Fibroblast of lung (primary cell): ENCODE results near the gene CDC16. TPM values are rescaled to one million over a fixed set of nuclear protein-coding genes. Genes with fewer than 3 reads are reported as not detected.

Experiments
- DNase-seq, 2 donors: peaks; one replicate each; pipeline versions ENCODE4 v3.0.0 to v3.0.0-alpha.2; 2010; ENCODE audit warnings: low read depth in 2 of 2
- H2AFZ ChIP-seq: 2 replicates; pipeline ENCODE4 v1.5.1; 2012; ENCODE audit warnings: low read length, control low read depth, inconsistent platforms
- H3K27ac ChIP-seq: 2 replicates; pipeline ENCODE4 v1.5.1; 2011; ENCODE audit warnings: low read length, control low read depth; ENCODE audit not compliant: insufficient read depth
- H3K27me3 ChIP-seq: 2 replicates; pipeline ENCODE4 v1.5.1; 2011; ENCODE audit warnings: mild to moderate bottlenecking, low read length; ENCODE audit not compliant: control insufficient read depth, insufficient read depth
- H3K36me3 ChIP-seq: 2 replicates; pipeline ENCODE4 v1.5.1; 2011; ENCODE audit warnings: low read length; ENCODE audit not compliant: control insufficient read depth, insufficient read depth
- H3K4me1 ChIP-seq: 2 replicates; pipeline ENCODE4 v1.5.1; 2011; ENCODE audit warnings: low read length; ENCODE audit not compliant: control insufficient read depth, insufficient read depth; ENCODE audit errors: extremely low read depth
- H3K4me2 ChIP-seq: 2 replicates; pipeline ENCODE4 v1.5.1; 2011; ENCODE audit warnings: low read length, control low read depth; ENCODE audit not compliant: insufficient read depth; ENCODE audit errors: extremely low read depth
- H3K4me3 ChIP-seq, 4 experiments: fragments of 200-600 bp in 1 of 4; sonication (generic) in 1 of 4; replicated peaks in 1 of 4; 2 replicates each; pipeline ENCODE4 v1.5.1; 2011 to 2016; ENCODE audit warnings: low read length in 4 of 4, low read depth in 3 of 4, mild to moderate bottlenecking in 3 of 4, control low read depth in 2 of 4, inconsistent platforms in 1 of 4, mixed read lengths in 1 of 4; ENCODE audit not compliant: insufficient read depth in 1 of 4; ENCODE audit errors: control extremely low read depth in 1 of 4
- H3K79me2 ChIP-seq: 2 replicates; pipeline ENCODE4 v1.5.1; 2012; ENCODE audit warnings: mild to moderate bottlenecking, low read length, inconsistent platforms; ENCODE audit not compliant: control insufficient read depth, insufficient read depth
- H3K9ac ChIP-seq: 2 replicates; pipeline ENCODE4 v1.5.1; 2011; ENCODE audit warnings: mild to moderate bottlenecking, low read length, control low read depth; ENCODE audit not compliant: insufficient read depth
- H3K9me3 ChIP-seq: 2 replicates; pipeline ENCODE4 v1.5.1; 2012; ENCODE audit warnings: low read depth, low read length; ENCODE audit not compliant: control insufficient read depth, insufficient read depth
- H4K20me1 ChIP-seq: 2 replicates; pipeline ENCODE4 v1.5.1; 2011; ENCODE audit warnings: low read length; ENCODE audit not compliant: control insufficient read depth, insufficient read depth; ENCODE audit errors: extremely low read depth
- CTCF ChIP-seq, 2 donors: IDR thresholded peaks in 1 of 2; conservative IDR thresholded peaks in 1 of 2; 1 replicate in 1 of 2; 2 replicates in 1 of 2; pipeline ENCODE4 v1.5.1; 2011 to 2012; ENCODE audit warnings: low read length in 2 of 2, control low read depth in 1 of 2, inconsistent platforms in 1 of 2, low read depth in 1 of 2, mild to moderate bottlenecking in 1 of 2
- EZH2 ChIP-seq: IDR thresholded peaks from 2 replicates; pipeline ENCODE4 v1.5.1; 2012; ENCODE audit warnings: low read length, control low read depth, mild to moderate bottlenecking; ENCODE audit errors: missing control alignments
- polyA plus RNA-seq, 2 donors: library from polyadenylated mRNA; depleted of rRNA in 1 of 2; stranded (reverse) in 1 of 2; unstranded in 1 of 2; fragments of >200 nt; gene quantifications; 2 replicates each; pipeline ENCODE4 v1.2.1, GENCODE V29; 2011 to 2012; ENCODE audit warnings: missing spikeins in 1 of 2
- total RNA-seq: library from RNA; depleted of rRNA; stranded (reverse); fragments of >200 nt; gene quantifications from 2 replicates; pipeline ENCODE4 v1.2.1, GENCODE V29; 2014

CDC16 gene
- total and polyA plus RNA-seq, 2 donors (not counting 1 experiment from before 2014, with no cell fraction given), result 52.2 to 101 TPM

DNA sequence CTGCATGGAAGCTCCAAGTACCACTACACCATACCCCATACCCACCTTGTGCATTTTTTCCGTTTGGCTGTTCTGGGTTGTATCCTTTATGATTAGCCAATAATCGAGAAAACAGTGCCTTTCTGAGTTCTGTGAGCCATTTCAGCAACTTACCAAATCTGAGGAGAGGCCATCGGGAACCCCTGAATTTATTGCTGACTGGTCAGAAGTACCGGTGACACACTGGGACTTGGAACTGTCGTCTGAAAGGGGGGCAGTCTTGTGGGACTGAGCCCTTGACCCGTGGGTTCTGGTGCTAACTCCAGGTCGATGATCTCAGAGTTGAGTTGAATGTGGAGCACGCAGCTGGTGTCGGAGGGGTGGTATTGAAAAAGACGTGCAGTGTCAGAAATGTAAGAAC, 61.8 kb downstream of the CDC16 start:
- Histone ChIP-seq H3K27ac (no peak overlapping the region), H3K4me1 (no peaks in the 10 kb centered on the region), H3K36me3 (peaks cover 15% of the 10 kb centered on the region), H2AFZ (no peak overlapping the region), H3K4me3 (no peak overlapping the region), H3K9ac (no peak overlapping the region), H4K20me1 (no peaks in the 10 kb centered on the region), H3K27me3 (no peaks in the 10 kb centered on the region), H3K4me2 (no peak overlapping the region), H3K79me2 (peaks cover 5% of the 10 kb centered on the region), H3K9me3 (no peaks in the 10 kb centered on the region)
- TF ChIP-seq CTCF (conservative IDR thresholded peaks at IDR 0.05 in 1 of 2, IDR thresholded peaks at IDR 0.05 in 1 of 2; ENCODE audit: low read depth in 1 of 2, low read length in 2 of 2) (no peak), EZH2 (no peak)
- no peak for DNase-seq

GRCh38 chr13:114296902-114297301, 62.2 kb downstream of the CDC16 start:
- peaks cover 5% of the 10 kb centered on the region for H3K79me2 ChIP-seq
- DNase-seq, result no peak
- no peak overlapping the region for H3K4me2 ChIP-seq
- H2AFZ ChIP-seq, result no peak overlapping the region
- no peak overlapping the region for H3K27ac ChIP-seq
- H3K9ac ChIP-seq, result no peak overlapping the region
- H4K20me1 ChIP-seq, result no peaks in the 10 kb centered on the region
- no peaks in the 10 kb centered on the region for H3K9me3 ChIP-seq
- H3K27me3 ChIP-seq, result no peaks in the 10 kb centered on the region
- H3K4me1 ChIP-seq, result no peaks in the 10 kb centered on the region
- no peak for TF ChIP-seq CTCF (conservative IDR thresholded peaks at IDR 0.05 in 1 of 2, IDR thresholded peaks at IDR 0.05 in 1 of 2; ENCODE audit: low read depth in 1 of 2, low read length in 2 of 2)
- TF ChIP-seq EZH2, result no peak
- peaks cover 14% of the 10 kb centered on the region for H3K36me3 ChIP-seq
- H3K4me3 ChIP-seq, result no peak overlapping the region

GRCh38 chr13:114298866-114299265, 64.2 kb downstream of the CDC16 start:
- Histone ChIP-seq H3K4me3 (no peak overlapping the region), H3K27ac (no peak overlapping the region), H3K36me3 (peaks cover 11% of the 10 kb centered on the region), H3K9ac (no peak overlapping the region), H4K20me1 (no peaks in the 10 kb centered on the region), H3K4me2 (no peak overlapping the region), H3K4me1 (no peaks in the 10 kb centered on the region), H2AFZ (no peak overlapping the region), H3K9me3 (no peaks in the 10 kb centered on the region), H3K79me2 (peaks cover 2% of the 10 kb centered on the region), H3K27me3 (no peaks in the 10 kb centered on the region)
- DNase-seq, result peak in 1 of 2 donors; percentile 55
- TF ChIP-seq CTCF (conservative IDR thresholded peaks at IDR 0.05 in 1 of 2, IDR thresholded peaks at IDR 0.05 in 1 of 2; ENCODE audit: low read depth in 1 of 2, low read length in 2 of 2) (no peak), EZH2 (no peak)
